ENCODE data around the gene FOXD1.
A peak's percentile ranks its signal among the peaks of the same experiment; 100 is the strongest.
"Not testable (repeated sequence)": the region's sequence is repeated elsewhere in the genome, so short reads cannot be mapped to it uniquely, and the experiment has no call there.

Gene FOXD1

GRCh38 chr5:73448463-73449136 lies at the start of gene FOXD1:
Gene FOXD1 (minus strand): TSS chr5:73448777. CDS start chr5:73448362, 415 bp downstream.
- peak; percentile 89 for DNase-seq

- no peak for DNase-seq
Measured at GRCh38 chr5:73497497-73498056, 49.0 kb upstream of the FOXD1 start.

- DNase-seq: peak; percentile 72
Measured at GRCh38 chr5:73496984-73497457, 48.4 kb upstream of the FOXD1 start.

DNA sequence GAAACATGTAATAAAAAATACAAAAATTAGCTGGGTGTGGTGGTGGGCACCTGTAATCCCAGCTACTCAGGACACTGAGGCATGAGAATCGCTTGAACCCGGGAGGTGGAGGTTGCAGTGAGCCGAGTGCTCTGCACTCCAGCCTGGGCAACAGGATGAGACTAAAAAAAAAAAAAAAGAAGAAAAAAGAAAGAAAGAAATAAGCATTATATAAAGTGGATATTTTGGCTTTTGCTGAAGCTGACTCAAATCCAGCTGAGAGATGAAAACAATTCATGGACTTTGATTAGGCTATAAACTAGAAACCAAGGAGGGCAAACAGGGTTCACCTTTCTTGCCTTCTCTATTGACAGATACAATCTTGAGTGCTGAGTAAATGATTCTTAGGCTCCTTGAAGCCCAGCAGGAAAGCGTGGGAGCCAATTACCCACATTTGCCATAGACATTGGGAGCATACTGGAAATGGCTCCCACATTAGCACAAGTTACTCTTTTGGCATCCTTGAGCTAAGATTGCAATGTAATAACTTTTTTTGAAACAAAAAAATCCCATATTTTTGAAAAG lies 47.3 kb upstream of the FOXD1 start:
- no peak for DNase-seq

- no peak for DNase-seq
Measured at GRCh38 chr5:73494721-73495120, 46.1 kb upstream of the FOXD1 start.

DNA sequence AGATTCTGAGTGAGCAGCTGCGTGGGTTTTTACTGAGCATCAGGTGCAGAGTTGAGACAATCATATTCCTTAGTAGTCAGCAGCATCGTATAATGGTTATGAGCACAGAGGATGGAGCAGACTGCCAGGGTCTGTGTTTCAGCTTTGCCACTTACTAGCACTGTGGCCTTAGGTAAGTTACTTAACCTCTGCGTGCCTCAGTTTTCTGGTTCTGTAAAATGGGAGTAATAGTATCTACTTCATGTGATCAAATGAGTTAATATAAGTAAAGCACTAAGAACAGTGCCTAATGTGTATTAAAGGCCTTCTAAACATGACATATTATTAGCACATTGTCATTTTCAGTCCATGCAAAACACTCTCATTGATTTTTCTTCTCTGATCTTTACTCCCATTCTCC lies 44.8 kb upstream of the FOXD1 start:
- DNase-seq: no peak

DNA sequence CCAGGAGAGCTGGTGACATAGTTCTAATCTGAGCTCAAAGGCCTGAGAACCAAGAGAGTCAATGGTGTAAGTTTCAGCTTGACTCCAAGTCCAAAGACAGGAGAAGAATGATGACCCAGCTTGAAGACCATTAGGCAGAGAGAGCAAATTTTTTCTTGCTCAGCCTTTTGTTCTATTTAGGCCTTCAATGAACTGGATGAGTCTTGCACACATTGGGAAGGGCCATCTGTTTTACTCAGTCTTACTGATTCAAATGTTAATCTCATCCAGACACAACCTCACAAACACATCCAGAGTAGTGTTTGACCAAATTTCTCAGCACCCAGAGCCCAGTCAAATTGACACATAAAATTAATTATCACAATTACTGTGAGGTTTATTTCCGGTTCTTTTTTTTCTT lies 42.6 kb upstream of the FOXD1 start:
- DNase-seq: no peak

DNA sequence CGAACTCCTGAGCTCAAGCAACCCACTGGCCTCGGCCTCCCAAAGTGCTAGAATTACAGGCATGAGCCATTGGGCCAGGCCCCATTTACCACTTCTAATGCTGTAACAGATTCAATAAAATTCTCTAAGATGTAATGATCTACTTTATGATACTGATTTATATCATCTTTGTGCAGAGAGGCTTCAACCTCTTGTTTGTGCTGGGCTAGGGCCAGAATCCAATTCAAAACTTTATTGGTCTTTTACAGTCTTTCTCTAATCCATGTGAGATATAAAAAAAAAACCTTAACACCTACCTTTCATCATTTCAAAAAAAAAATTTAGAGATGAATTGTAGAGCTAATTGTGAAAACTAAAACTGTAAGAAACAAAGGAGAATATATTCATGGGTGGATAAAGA lies 41.5 kb upstream of the FOXD1 start:
- no peak for DNase-seq

GRCh38 chr5:73488806-73489205 lies 40.2 kb upstream of the FOXD1 start:
- no peak for DNase-seq

DNA sequence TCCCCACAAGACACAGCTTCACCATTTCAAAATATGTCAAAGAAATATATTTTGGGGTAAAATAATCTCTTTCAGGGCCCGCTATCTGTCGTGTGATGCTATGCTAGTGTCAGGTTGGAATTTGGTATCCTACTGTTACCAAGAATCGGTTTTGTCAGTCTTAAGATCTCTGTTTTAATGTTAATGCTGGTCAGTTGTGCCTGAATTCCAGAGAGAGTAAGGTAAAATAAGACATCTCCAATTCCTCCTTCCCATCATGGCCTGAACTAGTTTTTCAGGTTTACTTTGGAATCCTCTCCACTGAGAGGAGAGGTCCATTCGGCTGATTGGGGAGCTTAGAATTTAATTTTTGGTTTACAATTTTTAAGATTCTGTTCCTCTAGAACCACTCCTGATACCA lies 39.2 kb upstream of the FOXD1 start:
- no peak for DNase-seq

- DNase-seq: not testable (repeated sequence)
Measured at GRCh38 chr5:73487257-73487656, 38.7 kb upstream of the FOXD1 start.

GRCh38 chr5:73486119-73486899 lies 37.7 kb upstream of the FOXD1 start:
- no peak for DNase-seq

- DNase-seq: no peak
Measured at GRCh38 chr5:73485715-73486114, 37.1 kb upstream of the FOXD1 start.

DNA sequence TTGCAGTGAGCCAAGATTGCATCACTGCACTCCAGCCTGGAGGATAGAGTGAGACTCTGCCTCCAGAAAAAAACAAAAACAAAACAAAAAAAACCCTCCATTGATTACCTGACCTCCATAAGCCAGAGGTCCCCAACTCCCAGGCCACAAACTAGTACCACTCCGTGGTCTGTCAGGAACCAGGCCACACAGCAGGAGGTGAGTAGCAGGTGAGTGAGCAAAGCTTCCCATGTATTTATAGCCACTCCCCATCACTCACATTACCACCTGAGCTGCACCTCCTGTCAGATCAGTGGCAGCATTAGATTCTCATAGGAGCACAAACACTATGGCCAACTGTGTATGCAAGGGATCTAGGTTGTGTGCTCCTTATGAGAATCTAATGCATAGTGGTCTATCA lies 35.9 kb upstream of the FOXD1 start:
- DNase-seq: no peak

DNA sequence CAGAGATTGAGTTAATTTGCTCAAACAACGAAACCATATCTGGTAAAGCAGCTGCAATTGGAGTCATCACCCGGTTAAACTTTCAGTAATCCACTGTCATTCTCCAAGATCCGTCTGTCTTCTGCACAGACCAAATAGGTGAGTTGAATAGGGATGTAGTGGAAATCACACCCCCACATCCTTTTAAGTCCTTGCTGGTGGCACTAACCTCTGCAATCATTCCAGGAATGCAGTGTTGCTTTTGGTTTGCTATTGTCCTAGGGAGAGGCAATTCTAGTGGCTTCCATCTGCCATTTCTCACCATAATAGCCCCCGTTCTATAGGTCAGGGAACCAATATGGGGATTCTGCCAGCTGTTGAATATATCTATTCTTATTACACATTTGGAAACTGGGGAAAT lies 35.1 kb upstream of the FOXD1 start:
- no peak for DNase-seq

DNA sequence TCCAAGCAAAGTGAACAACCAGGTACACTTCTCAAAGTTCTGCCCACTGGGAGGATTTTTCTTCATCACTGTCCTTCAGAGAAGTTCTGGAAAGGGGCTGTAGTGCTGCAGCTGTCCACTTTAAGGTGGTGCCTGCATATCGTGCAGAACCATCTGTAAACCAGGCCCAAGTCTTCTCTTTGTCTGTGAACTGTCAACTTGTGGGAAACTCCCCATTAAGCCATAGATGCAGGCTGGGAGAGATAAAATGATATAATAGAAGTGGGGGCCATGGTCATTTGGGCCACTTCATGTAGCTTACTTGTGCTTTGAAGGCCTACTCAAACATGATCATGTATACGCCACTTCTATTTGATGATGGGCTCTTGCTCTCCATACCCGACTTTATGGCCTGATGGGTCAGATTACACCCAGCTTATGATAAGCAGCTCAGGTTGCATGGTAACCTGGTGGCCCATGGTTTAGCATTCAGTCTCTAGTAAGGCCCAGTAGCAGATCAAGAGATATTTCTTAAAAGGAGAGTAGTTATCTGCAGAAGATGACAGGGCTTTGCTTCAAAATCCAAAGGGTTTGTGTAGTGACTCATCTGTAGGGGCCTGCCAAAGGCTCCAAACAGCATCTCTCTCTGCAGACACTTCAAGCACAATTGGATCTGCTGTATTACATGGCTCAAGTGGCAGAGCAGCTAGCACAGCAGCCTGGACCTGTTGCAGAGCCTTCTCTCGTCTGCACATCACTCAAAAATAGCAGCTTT lies 34.0 kb upstream of the FOXD1 start:
- peak; percentile 69 for DNase-seq

- DNase-seq: no peak
Measured at GRCh38 chr5:73480500-73480899, 31.9 kb upstream of the FOXD1 start.

DNA sequence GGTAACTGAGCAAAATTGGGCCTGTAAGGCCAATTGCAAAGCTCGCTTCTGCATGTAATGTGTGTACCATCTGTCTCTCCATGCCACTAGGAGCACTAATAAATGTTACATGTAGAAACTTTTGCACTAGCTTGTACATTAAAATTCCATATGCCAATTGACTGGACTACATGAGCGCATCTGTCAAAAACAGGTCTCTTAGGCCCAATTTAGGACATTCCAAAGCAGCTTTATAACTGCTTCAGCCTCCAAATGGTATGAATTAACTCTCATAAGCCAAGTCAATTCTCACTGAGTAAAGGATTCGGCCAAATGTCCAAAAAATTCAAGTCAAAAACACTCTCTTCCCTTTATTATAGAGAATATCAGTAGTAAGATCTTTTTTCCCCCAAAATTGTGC lies 23.5 kb upstream of the FOXD1 start:
- DNase-seq: no peak

GRCh38 chr5:73471654-73472053 lies 23.1 kb upstream of the FOXD1 start:
- no peak for DNase-seq

DNA sequence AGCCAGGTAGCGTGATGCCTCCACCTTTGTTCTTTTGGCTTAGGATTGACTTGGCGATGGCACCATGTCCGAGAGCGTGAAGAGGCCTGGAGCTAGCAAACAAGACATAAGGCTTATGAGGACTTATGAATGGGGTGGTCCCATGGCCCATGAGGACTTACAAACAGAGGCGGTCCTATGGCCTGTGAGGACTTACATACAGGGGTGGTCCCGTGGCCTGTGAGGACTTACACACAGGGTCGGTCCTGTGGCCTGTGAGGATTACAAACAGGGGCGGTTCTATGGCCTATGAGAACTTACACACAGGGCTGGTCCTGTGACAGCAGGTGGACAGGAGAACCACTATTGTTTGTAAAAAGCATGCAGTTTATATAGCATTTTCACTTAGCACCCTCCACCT lies 21.3 kb upstream of the FOXD1 start:
- DNase-seq: no peak

DNA sequence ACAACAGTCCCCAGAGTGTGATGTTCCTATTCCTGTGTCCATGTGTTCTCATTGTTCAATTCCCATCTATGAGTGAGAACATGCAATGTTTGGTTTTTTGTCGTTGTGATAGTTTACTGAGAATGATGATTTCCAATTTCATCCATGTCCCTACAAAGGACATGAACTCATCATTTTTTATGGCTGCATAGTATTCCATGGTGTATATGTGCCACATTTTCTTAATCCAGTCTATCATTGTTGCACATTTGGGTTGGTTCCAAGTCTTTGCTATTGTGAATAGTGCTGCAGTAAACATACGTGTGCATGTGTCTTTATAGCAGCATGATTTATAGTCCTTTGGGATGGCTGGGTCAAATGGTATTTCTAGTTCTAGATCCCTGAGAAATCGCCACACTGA lies 20.1 kb upstream of the FOXD1 start:
- not testable (repeated sequence) for DNase-seq

GRCh38 chr5:73464016-73464745 lies 15.6 kb upstream of the FOXD1 start:
- no peak for DNase-seq

Measured in NCI-H345 (cell line).